Activated T-cell treated with anti-CD3 and anti-CD28 coated beads for 48 hours (primary cell): ENCODE data around the gene CSF1.
A peak's percentile ranks its signal among the peaks of the same experiment; 100 is the strongest.

Experiments used
- DNase-seq: peaks from one replicate; pipeline ENCODE4 v3.0.0-alpha.2; 2020; ENCODE audit warnings: low read depth

The CSF1 gene

GRCh38 chr1:109883248-109883955, 27.2 kb upstream of the CSF1 start:
- no peak for DNase-seq

- no peak for DNase-seq
These were observed 26.3 kb upstream of the CSF1 start for GRCh38 chr1:109884242-109884891.

- DNase-seq = no peak
These were observed 25.1 kb upstream of the CSF1 start for GRCh38 chr1:109885589-109885988.

GRCh38 chr1:109886827-109887226, 23.8 kb upstream of the CSF1 start:
- DNase-seq = no peak

- no peak for DNase-seq
These were observed 23.4 kb upstream of the CSF1 start for GRCh38 chr1:109887271-109887670.

GRCh38 chr1:109887884-109888283, 22.8 kb upstream of the CSF1 start:
- DNase-seq = no peak

- no peak for DNase-seq
These were observed 21.6 kb upstream of the CSF1 start for GRCh38 chr1:109889094-109889493.

GRCh38 chr1:109890115-109890953, 20.3 kb upstream of the CSF1 start:
- DNase-seq = peak; percentile 68

- no peak for DNase-seq
These were observed 18.7 kb upstream of the CSF1 start for GRCh38 chr1:109891930-109892329.

- DNase-seq = no peak
These were observed 17.9 kb upstream of the CSF1 start for GRCh38 chr1:109892561-109893368.

GRCh38 chr1:109893532-109894171, 17.0 kb upstream of the CSF1 start:
- no peak for DNase-seq

GRCh38 chr1:109894823-109895719, 15.6 kb upstream of the CSF1 start:
- DNase-seq = no peak

GRCh38 chr1:109895720-109896504, 14.7 kb upstream of the CSF1 start:
- no peak for DNase-seq

- DNase-seq = no peak
These were observed 14.0 kb upstream of the CSF1 start for GRCh38 chr1:109896681-109897080.

- no peak for DNase-seq
These were observed 13.2 kb upstream of the CSF1 start for GRCh38 chr1:109897259-109897955.

- no peak for DNase-seq
These were observed 11.8 kb upstream of the CSF1 start for GRCh38 chr1:109898842-109899241.

GRCh38 chr1:109901141-109901523, 9.5 kb upstream of the CSF1 start:
- no peak for DNase-seq

GRCh38 chr1:109901524-109902145, 9.0 kb upstream of the CSF1 start:
- no peak for DNase-seq
